Sigmoid colon (tissue), 4 donors: Measurements from ENCODE around the gene PRUNE2.

Experiments used
- CTCF ChIP-seq, 4 experiments: fragments of 450-650 bp in 3 of 4; fragments of 200-600 bp in 1 of 4; IDR thresholded peaks; one replicate each; pipeline ENCODE4 v1.5.1; 2016 to 2019; ENCODE audit warnings: antibody characterized with exemption in 4 of 4, mild to moderate bottlenecking in 3 of 4, moderate library complexity in 2 of 4
- POLR2A ChIP-seq, 2 donors: fragments of 450-650 bp; IDR thresholded peaks; one replicate each; pipeline ENCODE4 v1.6.1; 2016; ENCODE audit warnings: antibody characterized with exemption in 2 of 2, mild to moderate bottlenecking in 2 of 2, moderate library complexity in 2 of 2
- POLR2AphosphoS5 ChIP-seq, 4 donors: sonication (generic); formaldehyde crosslinking; IDR thresholded peaks; one replicate each; pipeline ENCODE4 v1.6.1; 2017; ENCODE audit warnings: antibody characterized with exemption in 4 of 4

- TF ChIP-seq CTCF (IDR thresholded peaks at IDR 0.05) (no peak), POLR2A (IDR thresholded peaks at IDR 0.05) (no peak), POLR2AphosphoS5 (IDR thresholded peaks at IDR 0.05) (no peak)
These were observed 19.6 kb downstream of the PRUNE2 start for GRCh38 chr9:76886318-76886717.
